Stimulated activated CD8-positive, alpha-beta memory T cell treated with anti-CD3 and anti-CD28 coated beads, Interleukin-12 subunit alpha, Interleukin-12 subunit beta, amount 100 ng/mL, for 24 hours (primary cell): ENCODE data around the gene FAM72B.
"Not testable (repeated sequence)": the region's sequence is repeated elsewhere in the genome, so short reads cannot be mapped to it uniquely, and the experiment has no call there.

Source experiments
- DNase-seq: peaks from one replicate; pipeline ENCODE4 v3.0.0-alpha.2; 2020; ENCODE audit errors: extremely low read depth

The FAM72B gene

DNA sequence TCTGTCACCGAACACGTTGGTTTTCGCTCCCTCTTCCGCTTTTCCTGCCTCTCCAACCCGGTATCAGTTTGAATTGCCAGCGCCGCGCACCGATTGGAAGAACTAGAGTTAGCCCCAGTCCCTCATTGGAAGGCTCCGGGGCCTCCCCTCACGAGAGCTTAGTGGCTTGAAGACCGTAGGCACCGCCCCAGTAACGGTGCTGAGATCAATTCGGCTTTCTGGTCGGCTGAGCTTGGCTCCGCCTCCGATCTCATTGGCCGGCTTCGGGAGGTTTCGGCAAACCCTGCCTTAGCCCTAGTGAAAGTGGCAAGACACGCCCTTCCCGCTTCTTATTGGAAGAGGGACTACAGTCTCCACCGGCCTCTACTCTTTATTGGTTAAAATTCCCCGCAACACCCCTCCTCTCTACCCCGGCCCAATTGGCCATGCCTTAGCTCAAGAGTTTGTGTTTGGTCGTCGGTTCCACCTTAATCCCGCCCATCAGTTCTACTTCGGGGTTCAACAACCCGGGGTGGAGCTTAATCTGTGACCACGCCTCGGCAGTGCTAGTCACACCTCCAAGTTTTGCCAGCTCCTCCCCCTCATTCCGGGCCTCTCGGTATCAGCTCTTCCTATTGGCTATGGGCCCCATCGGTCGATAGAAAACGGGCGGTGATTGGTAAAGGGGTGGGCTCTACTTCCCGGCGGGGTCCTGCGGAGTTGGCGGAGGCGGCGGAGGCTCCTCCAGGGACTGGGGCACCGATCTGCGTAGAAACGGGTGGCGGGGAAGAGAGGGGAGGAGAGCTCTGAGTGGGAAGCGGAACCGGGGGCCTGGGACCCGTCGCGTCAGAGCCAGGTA is at the start of gene FAM72B, which contains the start of gene SRGAP2C:
FAM72B (minus strand) TSS at position 51 of the 838 bp plus-strand sequence. CDS start 851 bp downstream, outside the sequence.
SRGAP2C (plus strand) TSS at position 686 of the 838 bp plus-strand sequence. CDS start 2,472 bp downstream, outside the sequence.
- peak; percentile 69 for DNase-seq

DNA sequence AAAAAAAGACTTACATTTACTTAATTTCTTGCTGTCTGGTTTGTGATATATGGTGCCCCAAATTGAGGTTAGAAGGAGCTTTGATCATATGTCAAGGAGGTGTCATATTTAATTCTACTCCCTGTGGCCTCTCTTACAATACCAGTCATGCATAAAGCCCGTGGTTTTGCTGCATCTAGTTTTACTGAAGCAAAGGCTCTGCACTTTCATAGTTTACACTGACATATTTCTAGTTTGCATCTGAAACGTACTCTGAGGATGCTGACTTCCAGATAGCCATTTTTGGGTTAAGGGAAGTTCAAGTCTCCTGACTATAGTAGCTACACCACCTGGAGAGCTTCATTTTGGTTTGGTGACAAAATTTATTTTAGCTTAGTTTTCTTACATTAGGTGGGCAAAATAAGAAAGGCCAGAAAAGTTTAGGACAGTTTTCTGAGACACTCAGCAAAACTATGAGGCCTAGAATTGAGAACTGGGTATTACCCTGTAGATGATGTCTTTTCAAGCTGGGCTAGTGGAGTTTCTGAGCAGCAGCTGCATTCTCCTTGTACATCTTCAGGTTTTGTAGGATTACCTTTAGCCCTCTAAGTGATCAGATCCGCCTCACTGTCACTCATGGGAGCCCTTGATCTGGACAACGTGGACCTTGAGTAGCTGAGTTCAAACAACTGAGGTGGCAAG is 48.4 kb upstream of the FAM72B start:
- not testable (repeated sequence) for DNase-seq

GRCh38 chr1:121230636-121231035 is 46.5 kb upstream of the FAM72B start:
- not testable (repeated sequence) for DNase-seq

- not testable (repeated sequence) for DNase-seq
Observed at GRCh38 chr1:121227544-121228330, 43.6 kb upstream of the FAM72B start.

DNA sequence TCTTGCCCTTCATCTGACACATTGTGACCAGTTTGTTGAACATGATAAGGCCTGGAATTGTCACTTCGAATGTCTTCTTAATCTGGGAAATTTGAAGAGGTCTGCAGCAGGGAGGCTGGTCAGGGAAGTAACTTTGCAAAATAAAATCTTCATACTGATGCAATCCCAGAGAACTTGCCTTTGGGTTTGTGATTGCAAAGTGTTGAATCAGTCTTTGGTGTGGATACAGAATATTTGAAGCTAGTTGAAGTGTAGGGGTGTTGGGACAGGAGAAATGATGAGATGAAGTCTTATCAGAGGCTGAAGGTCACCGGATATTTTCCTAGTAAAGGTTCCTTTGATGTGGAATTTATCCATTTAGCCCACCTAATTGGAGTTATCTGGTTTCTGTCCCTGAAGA is 42.8 kb upstream of the FAM72B start:
- DNase-seq: not testable (repeated sequence)

GRCh38 chr1:121226295-121226904 is 42.3 kb upstream of the FAM72B start:
- DNase-seq: not testable (repeated sequence)

GRCh38 chr1:121224714-121225113 is 40.6 kb upstream of the FAM72B start:
- DNase-seq: not testable (repeated sequence)

DNA sequence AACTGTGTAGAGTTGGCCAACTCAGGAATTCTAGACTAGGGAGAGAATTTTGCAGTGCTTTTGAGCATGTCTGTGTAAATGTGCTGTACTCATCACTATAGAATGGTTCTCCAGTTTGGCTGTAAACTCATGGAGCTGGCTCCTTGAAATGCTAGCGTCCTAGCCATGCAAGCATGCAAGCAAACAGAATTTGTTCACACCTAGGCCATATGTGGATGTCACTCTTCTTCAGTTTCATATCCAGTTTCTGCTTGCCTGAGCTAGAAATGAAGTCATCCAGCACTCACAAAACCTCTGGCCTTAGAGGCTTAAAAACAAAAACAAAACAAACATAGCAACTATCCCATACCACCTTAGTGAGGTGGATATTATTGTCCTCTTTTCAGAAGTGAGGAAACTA is 37.6 kb upstream of the FAM72B start:
- DNase-seq: not testable (repeated sequence)

GRCh38 chr1:121216676-121217075 is 32.5 kb upstream of the FAM72B start:
- not testable (repeated sequence) for DNase-seq

- not testable (repeated sequence) for DNase-seq
Observed at GRCh38 chr1:121215699-121216417, 31.7 kb upstream of the FAM72B start.

DNA sequence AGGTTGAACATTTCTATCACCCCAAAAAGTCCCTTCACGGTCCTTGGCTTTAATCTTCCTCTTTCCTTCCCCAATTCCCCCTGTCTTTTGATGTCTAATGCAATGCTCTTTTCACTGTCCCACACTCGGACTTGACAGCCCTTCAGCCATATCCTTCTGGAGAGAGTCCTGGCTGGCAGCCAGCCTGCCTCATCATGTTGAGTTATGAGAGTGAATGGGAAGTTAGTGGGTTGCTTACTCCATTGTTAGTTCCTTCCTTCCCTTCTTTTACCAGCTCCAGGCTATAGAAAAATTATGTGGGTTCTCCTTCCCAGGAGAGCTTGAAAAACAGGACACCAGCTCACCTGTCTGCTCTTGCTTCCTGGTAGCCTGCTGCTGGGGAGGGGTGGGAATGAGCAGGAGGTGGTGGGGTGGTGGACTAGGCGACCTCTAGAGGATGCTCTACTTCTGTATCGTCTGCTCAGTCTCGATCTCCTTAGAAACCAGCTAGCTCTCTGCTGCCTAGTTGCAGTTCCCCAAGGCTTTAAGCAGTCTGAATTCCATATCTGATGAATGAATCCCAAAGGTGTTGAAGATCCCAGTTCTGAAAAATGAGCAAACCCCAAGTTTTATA is 30.5 kb upstream of the FAM72B start:
- DNase-seq: not testable (repeated sequence)

- not testable (repeated sequence) for DNase-seq
Observed at GRCh38 chr1:121213491-121213890, 29.4 kb upstream of the FAM72B start.

DNA sequence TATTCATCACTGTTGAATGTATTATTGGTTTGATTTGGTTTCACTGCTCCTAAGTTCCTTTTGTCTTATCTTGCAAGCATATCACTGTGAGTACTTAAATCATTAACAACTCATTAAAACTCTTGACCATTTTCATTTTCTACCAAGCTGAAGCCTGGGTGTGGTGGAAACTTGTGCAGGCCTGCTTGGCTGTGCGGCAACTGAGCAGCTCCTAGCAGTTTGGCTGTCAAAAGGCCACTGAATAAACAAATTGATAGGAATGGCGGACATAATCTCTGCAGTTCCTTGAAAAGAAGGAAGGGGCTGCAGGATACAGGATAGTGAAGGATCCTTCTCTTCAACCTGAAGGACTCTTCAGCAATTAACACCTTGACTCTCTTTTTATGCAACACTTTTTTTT is 26.6 kb upstream of the FAM72B start:
- DNase-seq: not testable (repeated sequence)

DNA sequence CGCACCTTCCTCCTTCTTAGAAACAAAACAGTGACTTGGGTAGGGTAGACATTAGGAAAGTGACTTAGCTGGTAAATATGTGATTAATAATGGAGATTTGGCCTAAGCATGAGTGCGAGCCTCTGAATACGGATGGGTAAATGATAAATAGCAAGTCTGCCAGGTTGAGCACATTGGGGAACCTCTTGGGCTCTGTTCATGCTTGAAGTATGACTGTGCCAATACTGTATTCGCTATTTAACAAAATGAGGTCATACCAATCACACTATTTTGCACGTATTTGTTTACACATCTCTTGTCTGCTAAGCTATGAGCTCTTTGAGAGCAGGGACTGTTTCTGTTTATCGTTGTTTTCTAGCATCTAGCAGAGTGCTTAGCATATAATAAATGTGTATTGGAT is 24.2 kb upstream of the FAM72B start:
- DNase-seq: not testable (repeated sequence)

DNA sequence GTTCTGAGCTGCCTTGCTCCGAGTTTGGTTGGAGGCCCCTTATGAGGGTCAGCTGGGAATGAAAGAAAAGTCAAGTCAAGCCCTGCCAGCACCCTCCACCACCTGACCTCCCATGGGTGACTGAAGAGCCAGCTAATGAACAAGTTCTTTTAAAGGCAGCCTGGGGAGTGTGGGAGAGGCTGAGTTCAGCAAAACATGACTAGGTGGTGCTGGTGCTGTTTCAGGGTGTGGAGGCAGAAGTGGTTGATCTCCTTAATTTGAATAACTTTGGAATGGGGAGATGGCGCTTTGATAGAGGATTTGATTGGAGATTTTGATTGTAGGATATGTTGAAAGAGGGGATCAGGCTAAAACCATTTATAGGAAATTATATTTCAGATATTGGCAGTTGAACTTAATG is 23.2 kb upstream of the FAM72B start:
- DNase-seq: not testable (repeated sequence)

DNA sequence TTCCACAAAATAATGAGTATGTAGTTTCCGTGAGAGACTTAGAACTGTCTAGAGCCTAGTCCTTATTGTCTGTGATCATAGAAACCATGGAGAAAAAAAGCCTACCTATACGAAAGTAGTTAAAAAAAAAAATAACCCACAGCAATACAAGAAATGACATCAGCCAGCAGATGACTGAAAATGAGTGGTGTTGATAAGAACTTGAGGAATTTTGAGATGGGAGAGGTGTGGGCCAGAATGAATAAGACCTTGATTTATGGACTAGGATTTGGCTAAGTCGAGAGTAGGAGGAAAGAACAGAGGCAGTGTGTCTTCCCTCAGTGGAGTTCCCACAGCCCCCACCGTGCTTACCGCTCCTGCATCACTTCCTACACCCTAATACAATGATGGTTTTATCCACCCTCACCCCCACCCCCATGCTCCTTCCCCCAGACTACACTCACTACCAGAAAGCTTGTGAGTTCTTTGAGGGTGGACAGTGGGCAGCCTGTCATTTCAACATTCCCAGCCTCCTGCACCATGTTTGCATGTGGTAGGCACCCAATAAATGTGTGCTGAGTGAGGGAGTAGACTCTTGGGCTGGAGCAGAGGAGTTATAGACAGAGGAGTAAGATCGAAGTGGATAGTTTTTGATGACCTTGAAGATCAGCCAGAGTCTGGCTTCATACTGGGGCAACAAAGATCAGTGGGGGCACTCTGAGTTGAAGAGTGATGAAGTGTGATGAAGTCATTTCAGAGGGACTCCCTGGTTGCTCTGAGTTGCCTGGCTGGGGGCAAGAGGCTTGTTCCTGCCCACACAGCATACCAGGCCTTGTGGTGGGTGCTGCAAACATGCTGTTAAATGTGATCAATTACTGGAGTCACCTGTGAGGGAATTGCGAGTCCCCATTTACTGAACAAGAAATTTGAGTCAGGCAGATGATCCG is 21.9 kb upstream of the FAM72B start:
- not testable (repeated sequence) for DNase-seq

DNA sequence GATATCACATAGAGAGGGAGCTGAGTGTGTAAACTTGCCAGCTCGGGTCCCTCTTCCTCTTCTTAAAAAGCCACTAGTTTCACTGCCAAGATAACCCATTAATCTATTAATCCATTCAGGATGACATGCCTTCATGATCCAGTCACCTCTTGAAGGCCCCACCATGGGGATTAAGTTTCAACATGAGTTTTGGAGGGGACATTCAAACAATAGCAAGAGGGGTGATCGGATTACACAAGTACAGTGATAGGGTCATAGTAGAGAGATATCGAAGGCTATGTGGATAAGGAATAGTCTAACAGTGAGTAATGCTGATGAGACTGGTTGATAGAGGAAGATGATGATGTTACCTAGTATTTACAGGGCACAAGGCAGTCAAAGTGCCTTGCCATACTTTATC is 18.8 kb upstream of the FAM72B start:
- not testable (repeated sequence) for DNase-seq

DNA sequence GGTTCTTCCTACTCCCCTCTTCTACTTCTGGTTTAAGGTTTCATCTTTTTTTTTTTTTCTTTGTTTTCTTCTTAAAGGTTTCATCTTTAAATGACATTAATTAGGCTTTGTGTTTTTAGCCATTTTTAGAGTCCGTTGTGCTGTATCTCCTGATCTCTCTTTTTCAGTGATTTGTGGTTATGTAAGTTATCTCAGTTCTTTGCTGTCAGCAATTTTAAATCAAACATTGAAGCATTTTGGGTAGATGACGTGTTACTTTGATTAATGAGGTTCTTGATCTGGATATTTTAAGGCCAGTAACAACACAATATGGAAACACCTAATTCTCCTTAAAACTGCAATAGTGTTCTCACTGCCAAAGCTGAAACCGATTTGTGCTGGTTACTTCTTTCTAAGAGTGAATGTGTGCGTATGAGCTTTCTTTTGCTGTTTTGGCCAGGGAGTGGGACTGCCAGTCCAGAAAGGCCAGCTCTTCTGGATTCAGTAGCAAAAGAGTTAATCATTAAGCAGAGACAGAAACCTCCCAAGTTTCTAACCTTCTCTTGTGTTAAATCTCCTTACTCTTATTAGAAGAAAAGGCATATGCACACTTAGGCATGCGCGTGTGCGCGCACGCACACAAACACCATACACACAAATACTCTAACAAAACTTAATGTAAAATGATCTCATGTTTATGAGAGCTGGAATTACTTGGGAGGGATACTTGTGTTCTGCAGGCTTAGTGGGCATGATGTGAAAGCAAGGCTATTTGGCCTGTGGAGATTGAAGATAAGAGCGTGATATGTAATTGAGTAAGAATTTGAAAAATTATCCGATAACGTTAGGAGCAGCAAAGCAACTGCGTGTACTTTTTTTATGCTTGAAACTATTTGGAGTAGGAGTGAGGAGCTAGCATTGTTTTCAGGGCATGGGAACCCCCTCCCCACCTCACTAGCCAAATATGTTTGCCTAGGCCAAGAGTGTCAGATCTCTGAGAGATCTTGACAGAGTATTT is 17.1 kb upstream of the FAM72B start:
- not testable (repeated sequence) for DNase-seq
